Smooth muscle cell (in vitro differentiated cells): ENCODE measurements around the gene AQR. TPM values are rescaled to one million over a fixed set of nuclear protein-coding genes. Genes with fewer than 3 reads are reported as not detected.
"Not testable (repeated sequence)": the region's sequence is repeated elsewhere in the genome, so short reads cannot be mapped to it uniquely, and the experiment has no call there.

ENCODE experiments used
- DNase-seq: peaks from one replicate; lab custom pipeline; 2025; ENCODE audit not compliant: unreplicated experiment; lab: John Stamatoyannopoulos, UW
- H2AFZ ChIP-seq: fragments of 200-600 bp; sonication (generic); 2 replicates; pipeline ENCODE4 v1.6.0; 2016; ENCODE audit warnings: antibody characterized with exemption, low read depth, mild to moderate bottlenecking
- H3F3A ChIP-seq: fragments of 200-600 bp; sonication (generic); 2 replicates; pipeline ENCODE4 v1.6.0; 2017; ENCODE audit warnings: antibody characterized with exemption, low read depth
- H3K27ac ChIP-seq: fragments of 200-600 bp; sonication (generic); 2 replicates; pipeline ENCODE4 v1.5.1; 2016; ENCODE audit warnings: low read depth, mild to moderate bottlenecking
- H3K27me3 ChIP-seq: fragments of 200-600 bp; sonication (generic); 2 replicates; pipeline ENCODE4 v1.6.1; 2016; ENCODE audit warnings: low read depth, mild to moderate bottlenecking
- H3K36me3 ChIP-seq: fragments of 200-600 bp; sonication (generic); 2 replicates; pipeline ENCODE4 v1.5.1; 2016; ENCODE audit warnings: low read depth
- H3K4me1 ChIP-seq: fragments of 200-600 bp; sonication (generic); 2 replicates; pipeline ENCODE4 v1.5.1; 2016; ENCODE audit warnings: low read depth
- H3K4me2 ChIP-seq: fragments of 200-600 bp; sonication (generic); 2 replicates; pipeline ENCODE4 v1.6.0; 2016; ENCODE audit warnings: mild to moderate bottlenecking
- H3K4me3 ChIP-seq: fragments of 200-600 bp; sonication (generic); 2 replicates; pipeline ENCODE4 v1.5.1; 2016; ENCODE audit warnings: mild to moderate bottlenecking
- H3K79me2 ChIP-seq: fragments of 200-600 bp; sonication (generic); 2 replicates; pipeline ENCODE4 v1.6.0; 2016; ENCODE audit warnings: low read depth, mild to moderate bottlenecking
- H3K9ac ChIP-seq: fragments of 200-600 bp; sonication (generic); 2 replicates; pipeline ENCODE4 v1.6.0; 2016; ENCODE audit warnings: low read depth
- H3K9me3 ChIP-seq: fragments of 200-600 bp; sonication (generic); replicated peaks from 2 replicates; pipeline ENCODE4 v1.5.1; 2016; ENCODE audit warnings: low read depth
- H4K20me1 ChIP-seq: fragments of 200-600 bp; sonication (generic); 2 replicates; pipeline ENCODE4 v1.6.0; 2016; ENCODE audit warnings: low read depth
- WGBS: methylation state at CpG from one replicate; pipeline ENCODE4 v1.1.7; 2016; ENCODE audit warnings: low lambda C conversion rate; 5-methylcytosine and 5-hydroxymethylcytosine counted together
- polyA plus RNA-seq: library from polyadenylated mRNA; unstranded; fragments of >200 nt; fragmentation: Nextera tagmentation; extraction: Ambion mirVana; gene quantifications from 2 replicates; pipeline ENCODE4 v1.2.1, GENCODE V29; 2016
- total RNA-seq: library from RNA; depleted of rRNA; stranded (reverse); fragments of >200 nt; gene quantifications from 2 replicates; pipeline ENCODE4 v1.2.3, GENCODE V29; 2014
- TF ChIP-seq, protein P1 (sequence below): fragments of 200-600 bp; sonication (generic); IDR thresholded peaks from 2 replicates; pipeline ENCODE4 v1.5.1; 2017; ENCODE audit warnings: borderline replicate concordance, mild to moderate bottlenecking, antibody characterized with exemption; ENCODE audit not compliant: insufficient read depth, poor library complexity, severe bottlenecking

Gene AQR
- total and polyA plus RNA-seq, 2 experiments from 2014 or later, result 13.0 to 33.6 TPM

DNA sequence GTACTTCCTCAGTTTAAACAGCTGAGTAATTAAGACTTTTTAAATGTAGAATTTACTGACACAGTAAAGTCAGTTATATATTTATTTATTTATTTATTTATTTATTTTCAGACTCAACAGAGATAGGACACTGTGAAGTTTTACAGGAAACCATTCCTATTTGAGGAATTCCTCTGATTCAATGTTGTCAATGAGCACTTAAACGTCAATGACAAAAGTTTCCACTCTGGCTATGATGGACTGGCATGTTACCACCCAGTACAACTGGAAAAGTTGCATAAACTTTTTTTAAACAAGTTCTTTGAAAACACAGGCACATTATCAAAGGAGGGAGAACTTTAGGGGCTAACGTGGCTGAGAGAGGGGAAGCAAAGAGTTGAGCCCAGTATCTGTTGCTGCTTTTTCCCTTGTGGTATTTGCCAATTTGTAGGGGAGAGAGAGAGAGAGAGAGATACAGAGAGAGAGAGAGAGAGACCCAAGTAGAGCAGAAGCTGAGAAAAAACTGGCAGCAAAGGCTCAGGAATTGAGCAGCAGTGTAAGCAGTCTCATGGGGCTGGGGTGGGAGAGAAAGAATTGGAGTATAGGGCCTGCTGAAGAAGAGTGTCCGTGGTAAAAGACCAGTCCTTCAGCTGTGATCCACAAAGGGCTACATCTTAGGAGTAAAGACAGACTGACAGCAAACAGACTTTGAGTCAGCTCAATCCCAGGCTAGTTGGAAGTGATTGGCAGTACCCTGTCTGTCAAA lies 155.9 kb downstream of the AQR start:
- 5% methylated on average over 3 of the region's 3 CpGs for WGBS
- H3K36me3 ChIP-seq, result no peaks in the 10 kb centered on the region
- no peaks in the 10 kb centered on the region for H3K27me3 ChIP-seq
- peak overlapping the region; percentile 94 for H3K27ac ChIP-seq
- H4K20me1 ChIP-seq, result no peaks in the 10 kb centered on the region
- peak overlapping the region; percentile 81 for H2AFZ ChIP-seq
- DNase-seq, result no peak
- peaks cover 9% of the 10 kb centered on the region for H3K4me1 ChIP-seq
- H3K9ac ChIP-seq, result peak overlapping the region; percentile 62
- no peak overlapping the region for H3K4me3 ChIP-seq
- peak overlapping the region; percentile 72 for H3K4me2 ChIP-seq
- TF ChIP-seq, protein P1, sequence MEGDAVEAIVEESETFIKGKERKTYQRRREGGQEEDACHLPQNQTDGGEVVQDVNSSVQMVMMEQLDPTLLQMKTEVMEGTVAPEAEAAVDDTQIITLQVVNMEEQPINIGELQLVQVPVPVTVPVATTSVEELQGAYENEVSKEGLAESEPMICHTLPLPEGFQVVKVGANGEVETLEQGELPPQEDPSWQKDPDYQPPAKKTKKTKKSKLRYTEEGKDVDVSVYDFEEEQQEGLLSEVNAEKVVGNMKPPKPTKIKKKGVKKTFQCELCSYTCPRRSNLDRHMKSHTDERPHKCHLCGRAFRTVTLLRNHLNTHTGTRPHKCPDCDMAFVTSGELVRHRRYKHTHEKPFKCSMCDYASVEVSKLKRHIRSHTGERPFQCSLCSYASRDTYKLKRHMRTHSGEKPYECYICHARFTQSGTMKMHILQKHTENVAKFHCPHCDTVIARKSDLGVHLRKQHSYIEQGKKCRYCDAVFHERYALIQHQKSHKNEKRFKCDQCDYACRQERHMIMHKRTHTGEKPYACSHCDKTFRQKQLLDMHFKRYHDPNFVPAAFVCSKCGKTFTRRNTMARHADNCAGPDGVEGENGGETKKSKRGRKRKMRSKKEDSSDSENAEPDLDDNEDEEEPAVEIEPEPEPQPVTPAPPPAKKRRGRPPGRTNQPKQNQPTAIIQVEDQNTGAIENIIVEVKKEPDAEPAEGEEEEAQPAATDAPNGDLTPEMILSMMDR, result no peak
- H3K9me3 ChIP-seq, result no peaks in the 10 kb centered on the region
- peaks cover 34% of the 10 kb centered on the region for H3F3A ChIP-seq
- H3K79me2 ChIP-seq, result no peaks in the 10 kb centered on the region

DNA sequence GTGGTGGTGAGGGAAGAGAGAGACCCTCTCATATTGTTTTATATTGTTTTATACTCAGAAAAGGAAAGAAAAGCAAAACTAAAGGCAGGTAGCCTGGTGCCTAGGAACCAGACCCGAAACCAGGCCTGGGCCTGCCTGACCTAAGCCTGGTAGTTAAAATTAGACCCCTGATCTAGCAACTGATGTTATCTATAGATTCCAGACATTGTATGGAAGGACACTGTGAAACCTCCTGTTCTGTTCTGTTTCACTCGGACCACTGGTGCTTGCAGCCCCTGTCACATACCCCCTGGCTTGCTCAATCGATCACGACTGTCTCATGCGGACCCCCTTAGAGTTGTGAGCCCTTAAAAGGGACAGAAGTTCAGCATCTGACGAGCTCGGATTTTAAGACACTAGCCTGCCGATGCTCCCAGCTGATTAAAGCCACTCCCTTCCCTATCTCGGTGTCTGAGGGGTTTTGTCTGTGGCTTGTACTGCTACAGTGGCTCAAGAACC lies 156.6 kb downstream of the AQR start:
- peak overlapping the region; percentile 62 for H3K9ac ChIP-seq
- H3K4me3 ChIP-seq, H3K4me1 ChIP-seq, H3K27me3 ChIP-seq, H3K79me2 ChIP-seq, H3K36me3 ChIP-seq, DNase-seq, H4K20me1 ChIP-seq, H3K9me3 ChIP-seq: not testable (repeated sequence)
- peak overlapping the region; percentile 94 for H3K27ac ChIP-seq
- WGBS, result 8% methylated on average over 9 of the region's 9 CpGs
- peaks cover 34% of the 10 kb centered on the region for H3F3A ChIP-seq
- peak overlapping the region; percentile 11 for H2AFZ ChIP-seq
- peak overlapping the region; percentile 72 for H3K4me2 ChIP-seq

DNA sequence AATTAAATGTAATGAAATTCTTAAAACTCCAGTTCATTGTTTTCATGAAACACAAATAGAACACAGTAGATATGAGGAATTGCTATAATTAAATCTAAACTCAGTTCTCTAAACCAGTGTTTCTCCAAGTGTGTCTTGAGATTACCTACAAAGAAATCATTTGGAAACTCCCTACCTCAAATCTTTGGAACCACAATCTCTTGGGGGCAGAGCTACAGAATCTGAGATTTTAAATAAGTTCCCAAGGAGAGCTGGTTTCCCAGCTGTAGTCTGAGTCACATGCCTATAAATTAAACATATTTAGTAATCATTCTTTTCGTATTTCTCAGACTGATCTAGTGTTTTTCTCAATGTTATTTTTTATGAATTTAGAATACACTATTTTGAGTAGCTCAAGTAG lies 157.2 kb downstream of the AQR start:
- no peaks in the 10 kb centered on the region for H3K9me3 ChIP-seq
- peak overlapping the region; percentile 62 for H3K9ac ChIP-seq
- TF ChIP-seq, protein P1, result no peak
- no peaks in the 10 kb centered on the region for H4K20me1 ChIP-seq
- no peaks in the 10 kb centered on the region for H3K36me3 ChIP-seq
- peak overlapping the region; percentile 11 for H2AFZ ChIP-seq
- no peak for DNase-seq
- 6% methylated on average over 1 of the region's 1 CpG for WGBS
- no peak overlapping the region for H3K4me3 ChIP-seq
- H3K4me2 ChIP-seq, result peak overlapping the region; percentile 72
- H3K4me1 ChIP-seq, result peaks cover 9% of the 10 kb centered on the region
- H3K27ac ChIP-seq, result peak overlapping the region; percentile 94
- no peaks in the 10 kb centered on the region for H3K27me3 ChIP-seq
- no peaks in the 10 kb centered on the region for H3K79me2 ChIP-seq
- H3F3A ChIP-seq, result peaks cover 34% of the 10 kb centered on the region

GRCh38 chr15:34810443-34811129 lies 159.0 kb downstream of the AQR start:
- Histone ChIP-seq H4K20me1 (no peaks in the 10 kb centered on the region), H3K4me1 (peaks cover 9% of the 10 kb centered on the region), H3K9ac (peak overlapping the region; percentile 76), H3K4me3 (no peak overlapping the region), H3K27me3 (no peaks in the 10 kb centered on the region), H3K79me2 (no peaks in the 10 kb centered on the region), H3K27ac (peak overlapping the region; percentile 94), H2AFZ (no peak overlapping the region), H3K4me2 (peak overlapping the region; percentile 3), H3F3A (peaks cover 34% of the 10 kb centered on the region), H3K9me3 (no peaks in the 10 kb centered on the region), H3K36me3 (no peaks in the 10 kb centered on the region)
- DNase-seq, result no peak
- 12% methylated on average over 5 of the region's 5 CpGs for WGBS
- TF ChIP-seq, protein P1, result no peak
